Cardiac fibroblast (primary cell): ENCODE data around the gene IRF7.
"Not testable (repeated sequence)": the region's sequence is repeated elsewhere in the genome, so short reads cannot be mapped to it uniquely, and the experiment has no call there.

Source experiments
- DNase-seq, 2 donors: peaks; one replicate each; pipeline versions ENCODE4 v3.0.0 to v3.0.0-alpha.2; 2010; ENCODE audit warnings: low read depth in 2 of 2
- H3K4me3 ChIP-seq, 2 donors: replicated peaks in 1 of 2; 1 replicate in 1 of 2; 2 replicates in 1 of 2; pipeline ENCODE4 v1.5.1; 2011; ENCODE audit warnings: low read depth in 2 of 2, low read length in 2 of 2, mild to moderate bottlenecking in 2 of 2, moderate library complexity in 1 of 2
- TF ChIP-seq, protein P1 (sequence below): IDR thresholded peaks from one replicate; pipeline ENCODE4 v1.5.1; 2011; ENCODE audit warnings: low read depth, mild to moderate bottlenecking, low read length, inconsistent platforms

The IRF7 gene

DNA sequence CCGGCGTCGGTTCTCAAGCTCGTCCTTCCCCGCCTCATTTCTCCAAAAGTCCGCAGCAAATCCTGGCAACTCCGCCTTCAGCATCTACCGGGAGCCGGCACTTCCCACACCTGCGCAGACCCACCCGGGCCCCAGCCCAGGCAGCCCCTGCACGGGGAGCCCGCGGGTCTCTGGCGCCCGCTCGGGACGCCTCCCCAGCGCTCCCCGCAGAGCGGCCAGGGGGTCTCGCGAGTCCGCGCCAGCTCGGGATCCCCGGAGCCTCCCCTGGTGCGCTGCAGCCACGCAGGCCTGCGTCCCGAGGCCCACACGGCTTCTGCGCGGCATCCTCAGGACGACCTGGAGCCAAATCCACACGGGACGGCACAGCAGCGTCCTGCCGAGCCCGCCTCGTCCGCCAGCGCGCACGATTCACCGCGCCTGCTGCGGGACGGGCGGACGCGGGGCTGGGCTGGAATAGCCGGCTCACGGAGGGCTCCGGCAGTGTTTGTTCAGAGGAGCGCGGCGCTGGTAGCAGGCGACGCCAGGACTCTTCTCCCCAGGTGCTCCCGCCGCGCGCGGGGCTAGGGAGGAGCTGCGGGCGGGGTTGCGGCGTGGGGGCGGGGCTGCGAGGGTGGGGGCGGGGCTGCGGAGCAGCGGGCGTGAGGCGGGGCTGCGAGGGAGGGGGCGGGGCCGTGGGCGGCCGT is 40.3 kb downstream of the IRF7 start:
- peak overlapping the region; percentile 53 to 72 for H3K4me3 ChIP-seq
- TF ChIP-seq, protein P1, sequence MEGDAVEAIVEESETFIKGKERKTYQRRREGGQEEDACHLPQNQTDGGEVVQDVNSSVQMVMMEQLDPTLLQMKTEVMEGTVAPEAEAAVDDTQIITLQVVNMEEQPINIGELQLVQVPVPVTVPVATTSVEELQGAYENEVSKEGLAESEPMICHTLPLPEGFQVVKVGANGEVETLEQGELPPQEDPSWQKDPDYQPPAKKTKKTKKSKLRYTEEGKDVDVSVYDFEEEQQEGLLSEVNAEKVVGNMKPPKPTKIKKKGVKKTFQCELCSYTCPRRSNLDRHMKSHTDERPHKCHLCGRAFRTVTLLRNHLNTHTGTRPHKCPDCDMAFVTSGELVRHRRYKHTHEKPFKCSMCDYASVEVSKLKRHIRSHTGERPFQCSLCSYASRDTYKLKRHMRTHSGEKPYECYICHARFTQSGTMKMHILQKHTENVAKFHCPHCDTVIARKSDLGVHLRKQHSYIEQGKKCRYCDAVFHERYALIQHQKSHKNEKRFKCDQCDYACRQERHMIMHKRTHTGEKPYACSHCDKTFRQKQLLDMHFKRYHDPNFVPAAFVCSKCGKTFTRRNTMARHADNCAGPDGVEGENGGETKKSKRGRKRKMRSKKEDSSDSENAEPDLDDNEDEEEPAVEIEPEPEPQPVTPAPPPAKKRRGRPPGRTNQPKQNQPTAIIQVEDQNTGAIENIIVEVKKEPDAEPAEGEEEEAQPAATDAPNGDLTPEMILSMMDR: no peak
- no peak for DNase-seq

DNA sequence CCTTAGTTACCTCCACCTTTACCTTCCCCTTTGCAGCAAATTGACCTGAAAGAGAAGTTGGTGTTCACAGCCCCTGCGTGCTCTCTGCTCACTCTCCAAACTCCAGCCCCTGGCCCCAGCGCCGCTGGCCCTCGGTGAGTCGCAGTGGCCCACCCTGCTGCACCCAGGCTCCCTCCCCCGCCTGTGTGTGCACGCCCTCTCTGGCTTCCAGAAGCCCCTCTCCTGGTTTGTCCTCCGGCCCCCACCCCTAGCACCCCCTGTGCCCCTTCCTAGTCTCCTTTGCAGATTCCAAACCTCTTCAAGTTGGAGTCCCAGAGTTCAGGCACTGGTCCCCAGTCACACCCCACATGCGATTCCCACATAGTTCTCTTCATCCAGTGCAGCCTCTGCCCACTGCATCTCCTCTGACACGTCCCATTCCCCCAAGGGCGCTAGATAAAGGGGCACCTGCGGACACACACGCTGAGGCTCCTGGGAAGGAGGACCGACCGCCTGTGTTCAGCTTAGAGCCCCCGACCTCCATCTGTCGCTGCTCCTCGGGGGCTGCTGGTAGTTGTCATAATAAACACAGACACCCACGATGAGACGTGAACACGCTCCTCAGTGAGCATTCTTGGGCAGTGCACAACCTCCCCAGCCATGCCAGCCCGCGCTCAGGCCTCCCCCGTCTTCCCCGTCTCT is 41.0 kb downstream of the IRF7 start:
- peak in 1 of 2 donors; percentile 23 for DNase-seq
- TF ChIP-seq, protein P1: no peak
- peak overlapping the region; percentile 53 to 72 for H3K4me3 ChIP-seq

DNA sequence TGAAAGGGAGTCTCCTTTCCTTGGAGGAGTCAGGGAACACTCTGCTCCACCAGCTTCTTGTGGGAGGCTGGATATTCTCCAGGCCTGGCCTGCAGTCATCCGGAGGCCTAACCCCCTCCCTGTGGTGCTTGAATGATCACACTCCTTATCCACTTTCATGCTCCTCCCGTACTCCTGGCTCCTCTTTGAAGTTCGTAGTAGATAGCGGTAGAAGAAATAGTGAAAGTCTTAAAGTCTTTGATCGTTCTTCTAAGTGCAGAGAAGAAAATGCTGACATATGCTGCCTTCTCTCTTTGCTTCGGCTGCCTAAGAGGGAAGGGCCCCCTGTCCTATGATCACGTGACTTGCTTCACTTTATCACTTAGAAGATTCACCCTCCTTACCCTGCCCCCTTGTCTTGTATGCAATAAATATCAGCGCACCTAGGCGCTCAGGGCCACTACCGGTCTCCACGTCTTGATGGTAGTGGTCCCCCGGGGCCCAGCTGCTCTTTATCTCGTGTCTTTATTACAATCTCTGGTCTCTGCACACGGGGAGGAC is 41.6 kb downstream of the IRF7 start:
- H3K4me3 ChIP-seq: not testable (repeated sequence)

DNA sequence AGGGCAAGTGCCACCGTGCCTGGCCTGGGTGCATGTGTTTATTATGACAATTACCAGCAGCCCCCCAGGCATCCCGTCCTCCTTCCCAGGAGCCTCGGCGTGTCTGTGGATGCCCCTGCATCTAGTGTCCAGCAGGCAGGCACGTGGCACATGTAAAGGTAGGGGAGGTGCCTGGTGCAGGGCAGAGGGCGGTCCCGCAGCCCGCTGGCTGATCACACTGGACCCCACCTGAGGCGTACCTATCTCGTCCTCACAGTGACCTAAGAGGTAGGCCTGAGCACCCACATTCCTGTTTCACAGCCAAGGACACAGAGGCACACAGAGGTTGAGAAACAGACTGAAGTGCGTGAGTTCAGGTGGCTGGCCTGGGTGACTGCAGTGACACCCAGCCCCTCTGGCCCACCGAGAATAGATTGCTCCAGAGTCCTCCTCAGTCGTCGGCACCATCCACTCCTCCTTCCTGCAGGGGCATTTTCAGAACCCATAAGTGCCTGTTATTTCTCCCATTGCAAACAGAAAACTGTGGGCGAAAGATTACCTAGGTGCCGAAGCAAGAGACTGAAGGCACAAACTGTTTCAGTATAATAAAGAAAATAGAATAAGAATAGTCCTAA is 42.5 kb downstream of the IRF7 start:
- DNase-seq: no peak
- TF ChIP-seq, protein P1: no peak
- no peak overlapping the region for H3K4me3 ChIP-seq

More for the DNA sequence above, 41.6 kb downstream of the IRF7 start:
- DNase-seq: not testable (repeated sequence)

DNA sequence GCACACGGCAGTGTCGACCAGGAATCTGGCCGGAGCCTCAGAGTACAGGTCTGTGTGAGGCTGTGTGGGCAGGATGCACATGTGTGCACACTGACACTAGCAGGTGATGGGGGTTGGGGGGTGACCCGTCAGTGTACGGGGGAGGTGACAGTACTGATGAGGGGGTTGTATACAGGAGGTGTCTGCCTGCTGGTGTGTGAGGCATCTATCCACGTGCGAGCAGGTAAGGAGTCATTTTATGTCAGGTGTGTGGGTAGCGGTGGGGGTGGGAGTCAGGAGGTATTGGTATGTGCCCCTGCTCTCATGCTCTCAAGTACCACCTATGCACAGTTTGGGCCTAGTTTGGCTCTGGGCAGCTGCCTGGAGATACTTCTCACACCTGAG is 44.0 kb downstream of the IRF7 start:
- no peak overlapping the region for H3K4me3 ChIP-seq
- TF ChIP-seq, protein P1: no peak
- DNase-seq: no peak

DNA sequence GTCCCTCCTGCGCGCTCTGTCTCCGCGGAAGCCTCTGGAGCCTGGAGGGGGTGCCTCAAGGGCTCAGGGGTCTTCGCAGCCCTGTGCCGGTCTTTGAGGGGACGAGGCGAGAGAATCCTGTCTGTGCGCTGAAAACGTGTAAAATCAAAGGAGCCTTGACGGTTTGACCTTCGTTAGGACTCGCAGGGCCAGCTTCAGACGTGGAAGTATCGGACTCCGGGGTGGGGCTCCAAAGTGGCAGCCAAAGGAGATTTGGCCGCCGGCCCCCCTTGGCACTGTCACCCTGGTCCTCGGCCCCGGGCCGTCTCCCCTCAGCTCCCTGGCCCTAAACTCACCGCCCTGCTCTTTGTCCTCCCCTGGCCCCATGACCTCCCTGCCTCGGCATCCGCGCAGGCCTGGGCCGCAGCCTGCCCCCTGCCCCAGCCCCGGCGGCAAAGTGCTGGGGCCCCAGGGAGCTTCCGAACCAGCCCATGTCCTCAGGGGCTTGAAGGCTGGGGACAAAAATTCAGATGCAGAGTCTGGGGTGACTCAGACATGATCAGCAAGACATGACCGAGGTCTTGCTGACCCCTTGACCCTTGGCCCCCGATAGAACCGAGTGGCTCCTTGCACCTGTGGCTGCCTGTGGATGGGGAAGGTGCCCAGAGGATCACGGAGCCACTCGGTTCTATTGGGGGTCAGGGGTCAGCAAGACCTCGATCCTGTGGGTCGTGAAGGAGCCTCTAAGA is 46.4 kb downstream of the IRF7 start:
- peak overlapping the region; percentile 58 to 66 for H3K4me3 ChIP-seq
- no peak for DNase-seq
- TF ChIP-seq, protein P1: no peak
